ENCODE measurements around the gene FAM120A.

The FAM120A gene, protein sequence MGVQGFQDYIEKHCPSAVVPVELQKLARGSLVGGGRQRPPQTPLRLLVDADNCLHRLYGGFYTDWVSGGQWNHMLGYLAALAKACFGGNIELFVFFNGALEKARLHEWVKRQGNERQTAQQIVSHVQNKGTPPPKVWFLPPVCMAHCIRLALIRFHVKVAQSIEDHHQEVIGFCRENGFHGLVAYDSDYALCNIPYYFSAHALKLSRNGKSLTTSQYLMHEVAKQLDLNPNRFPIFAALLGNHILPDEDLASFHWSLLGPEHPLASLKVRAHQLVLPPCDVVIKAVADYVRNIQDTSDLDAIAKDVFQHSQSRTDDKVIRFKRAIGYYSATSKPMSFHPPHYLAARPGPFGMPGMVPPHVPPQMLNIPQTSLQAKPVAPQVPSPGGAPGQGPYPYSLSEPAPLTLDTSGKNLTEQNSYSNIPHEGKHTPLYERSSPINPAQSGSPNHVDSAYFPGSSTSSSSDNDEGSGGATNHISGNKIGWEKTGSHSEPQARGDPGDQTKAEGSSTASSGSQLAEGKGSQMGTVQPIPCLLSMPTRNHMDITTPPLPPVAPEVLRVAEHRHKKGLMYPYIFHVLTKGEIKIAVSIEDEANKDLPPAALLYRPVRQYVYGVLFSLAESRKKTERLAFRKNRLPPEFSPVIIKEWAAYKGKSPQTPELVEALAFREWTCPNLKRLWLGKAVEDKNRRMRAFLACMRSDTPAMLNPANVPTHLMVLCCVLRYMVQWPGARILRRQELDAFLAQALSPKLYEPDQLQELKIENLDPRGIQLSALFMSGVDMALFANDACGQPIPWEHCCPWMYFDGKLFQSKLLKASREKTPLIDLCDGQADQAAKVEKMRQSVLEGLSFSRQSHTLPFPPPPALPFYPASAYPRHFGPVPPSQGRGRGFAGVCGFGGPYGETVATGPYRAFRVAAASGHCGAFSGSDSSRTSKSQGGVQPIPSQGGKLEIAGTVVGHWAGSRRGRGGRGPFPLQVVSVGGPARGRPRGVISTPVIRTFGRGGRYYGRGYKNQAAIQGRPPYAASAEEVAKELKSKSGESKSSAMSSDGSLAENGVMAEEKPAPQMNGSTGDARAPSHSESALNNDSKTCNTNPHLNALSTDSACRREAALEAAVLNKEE

DNA sequence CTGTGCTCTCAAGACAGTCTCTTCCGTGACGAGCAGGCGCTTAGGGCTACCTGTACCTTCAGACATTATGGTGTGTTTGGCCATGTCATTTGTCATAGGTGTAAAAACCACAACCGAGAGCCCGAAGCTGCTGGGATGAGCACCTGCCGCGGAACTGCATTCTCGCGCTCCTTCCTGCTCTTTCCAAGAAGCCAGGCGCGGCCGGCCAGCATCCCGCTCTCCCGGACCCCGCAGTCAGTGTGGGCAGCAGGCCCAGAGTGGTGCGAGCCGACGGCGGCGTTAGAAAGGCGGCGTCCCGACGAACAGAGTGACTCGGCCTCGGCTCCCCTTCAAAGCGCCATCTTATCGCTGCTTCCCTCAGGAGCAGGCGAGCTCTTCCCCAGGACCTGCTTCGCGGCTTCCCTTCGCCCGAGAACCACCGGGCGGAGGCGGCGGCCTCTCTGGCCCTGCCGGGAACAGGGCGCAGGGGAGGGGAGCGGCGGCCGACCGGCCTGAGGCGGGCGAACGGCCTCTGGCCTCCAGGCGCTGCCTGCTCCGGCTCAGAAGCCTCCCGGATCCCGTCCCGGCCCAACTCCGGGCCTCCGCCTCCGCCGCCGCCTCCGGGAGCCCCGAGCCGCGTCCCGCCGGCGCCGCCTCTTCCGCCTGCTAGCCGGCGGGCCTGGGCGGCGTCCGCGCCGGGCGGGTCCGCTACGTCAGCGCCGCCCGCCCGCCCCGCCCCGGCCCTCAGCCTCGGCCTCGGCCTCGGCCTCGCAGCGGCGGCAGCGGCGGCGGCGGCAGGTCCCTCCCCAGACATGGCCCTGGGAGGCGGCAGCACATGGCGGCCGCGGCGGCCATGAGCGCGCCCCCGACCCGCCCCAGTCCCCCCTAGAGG lies at the start of gene FAM120A:
Gene FAM120A (plus strand): TSS at position 741 of the 871 bp plus-strand sequence. CDS start 231 bp downstream, outside the sequence.
- TF ChIP-seq, protein P1, sequence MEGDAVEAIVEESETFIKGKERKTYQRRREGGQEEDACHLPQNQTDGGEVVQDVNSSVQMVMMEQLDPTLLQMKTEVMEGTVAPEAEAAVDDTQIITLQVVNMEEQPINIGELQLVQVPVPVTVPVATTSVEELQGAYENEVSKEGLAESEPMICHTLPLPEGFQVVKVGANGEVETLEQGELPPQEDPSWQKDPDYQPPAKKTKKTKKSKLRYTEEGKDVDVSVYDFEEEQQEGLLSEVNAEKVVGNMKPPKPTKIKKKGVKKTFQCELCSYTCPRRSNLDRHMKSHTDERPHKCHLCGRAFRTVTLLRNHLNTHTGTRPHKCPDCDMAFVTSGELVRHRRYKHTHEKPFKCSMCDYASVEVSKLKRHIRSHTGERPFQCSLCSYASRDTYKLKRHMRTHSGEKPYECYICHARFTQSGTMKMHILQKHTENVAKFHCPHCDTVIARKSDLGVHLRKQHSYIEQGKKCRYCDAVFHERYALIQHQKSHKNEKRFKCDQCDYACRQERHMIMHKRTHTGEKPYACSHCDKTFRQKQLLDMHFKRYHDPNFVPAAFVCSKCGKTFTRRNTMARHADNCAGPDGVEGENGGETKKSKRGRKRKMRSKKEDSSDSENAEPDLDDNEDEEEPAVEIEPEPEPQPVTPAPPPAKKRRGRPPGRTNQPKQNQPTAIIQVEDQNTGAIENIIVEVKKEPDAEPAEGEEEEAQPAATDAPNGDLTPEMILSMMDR (conservative IDR thresholded peaks at IDR 0.05; ENCODE audit: low read length): no peak
- H3K4me3 ChIP-seq (ENCODE audit: low read length): peak within 1 kb of the TSS; percentile 82
- peak; percentile 81 for DNase-seq (ENCODE audit: low read depth)

DNA sequence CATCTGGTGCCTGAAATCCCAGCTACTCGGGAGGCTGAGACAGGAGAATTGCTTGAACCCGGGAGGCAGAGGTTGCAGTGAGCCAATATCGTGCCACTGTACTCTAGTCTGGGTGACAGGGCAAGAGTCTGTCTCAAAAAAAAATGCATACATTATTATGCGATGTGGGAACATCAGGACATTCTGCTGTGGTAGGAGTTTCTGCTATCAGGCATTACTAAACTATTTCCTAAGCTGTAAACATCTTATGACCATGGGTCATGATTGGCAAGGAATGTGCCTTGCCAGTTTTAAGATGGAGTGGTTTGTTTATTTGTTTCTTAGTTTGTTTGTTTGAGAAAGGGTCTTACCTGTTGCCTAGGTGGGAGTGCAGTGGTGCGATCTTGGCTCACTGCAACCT lies 45.1 kb upstream of the FAM120A start:
- H3K4me3 ChIP-seq (ENCODE audit: low read length): no peak overlapping the region
- TF ChIP-seq, protein P1 (conservative IDR thresholded peaks at IDR 0.05; ENCODE audit: low read length): no peak
- no peak for DNase-seq (ENCODE audit: low read depth)

DNA sequence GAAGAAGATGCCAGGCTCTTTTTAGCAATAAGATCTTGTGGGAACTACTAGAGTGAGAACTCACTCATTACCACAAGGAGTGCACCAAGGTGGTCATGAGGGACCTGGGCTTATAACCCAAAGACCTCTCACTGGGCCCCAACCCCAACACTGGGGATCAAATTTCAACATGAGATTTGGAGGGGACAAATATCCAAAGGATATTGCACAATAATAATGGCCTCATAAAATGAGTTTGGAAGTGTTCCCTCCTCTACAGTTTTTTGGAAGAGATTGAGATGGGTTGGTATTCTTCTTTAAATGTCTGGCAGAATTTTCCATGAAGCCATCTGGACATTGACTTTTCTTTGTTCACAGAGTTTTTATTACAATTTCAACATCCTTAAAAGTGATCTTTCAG lies 38.0 kb upstream of the FAM120A start:
- H3K4me3 ChIP-seq (ENCODE audit: low read length): no peak overlapping the region
- TF ChIP-seq, protein P1 (conservative IDR thresholded peaks at IDR 0.05; ENCODE audit: low read length): no peak
- DNase-seq (ENCODE audit: low read depth): peak; percentile 5

DNA sequence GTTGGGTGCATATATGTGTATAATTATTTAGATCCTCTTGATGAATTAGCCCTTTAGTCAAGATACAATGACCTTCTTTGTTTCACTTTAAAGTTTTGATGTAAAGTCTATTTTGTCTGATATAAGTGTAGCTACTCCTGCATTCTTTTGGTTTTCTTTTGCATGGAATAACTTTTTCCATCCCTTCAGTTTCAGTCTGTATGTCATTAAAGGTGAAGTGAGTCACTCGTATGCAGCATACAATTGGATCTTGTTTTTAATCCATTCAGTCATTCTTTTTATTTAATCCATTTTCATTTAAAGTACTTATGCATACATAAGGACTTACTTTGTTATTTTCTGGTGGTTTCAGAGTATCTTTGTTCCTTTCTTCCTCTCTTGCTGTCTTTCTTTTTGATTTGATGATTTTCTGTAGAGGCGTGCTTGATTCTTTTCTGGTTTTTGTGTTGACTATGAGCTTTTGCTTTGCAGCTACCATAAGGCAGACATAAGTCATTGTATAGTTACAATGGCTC lies 36.3 kb upstream of the FAM120A start:
- TF ChIP-seq, protein P1 (conservative IDR thresholded peaks at IDR 0.05; ENCODE audit: low read length): no peak
- no peak overlapping the region for H3K4me3 ChIP-seq (ENCODE audit: low read length)
- no peak for DNase-seq (ENCODE audit: low read depth)

DNA sequence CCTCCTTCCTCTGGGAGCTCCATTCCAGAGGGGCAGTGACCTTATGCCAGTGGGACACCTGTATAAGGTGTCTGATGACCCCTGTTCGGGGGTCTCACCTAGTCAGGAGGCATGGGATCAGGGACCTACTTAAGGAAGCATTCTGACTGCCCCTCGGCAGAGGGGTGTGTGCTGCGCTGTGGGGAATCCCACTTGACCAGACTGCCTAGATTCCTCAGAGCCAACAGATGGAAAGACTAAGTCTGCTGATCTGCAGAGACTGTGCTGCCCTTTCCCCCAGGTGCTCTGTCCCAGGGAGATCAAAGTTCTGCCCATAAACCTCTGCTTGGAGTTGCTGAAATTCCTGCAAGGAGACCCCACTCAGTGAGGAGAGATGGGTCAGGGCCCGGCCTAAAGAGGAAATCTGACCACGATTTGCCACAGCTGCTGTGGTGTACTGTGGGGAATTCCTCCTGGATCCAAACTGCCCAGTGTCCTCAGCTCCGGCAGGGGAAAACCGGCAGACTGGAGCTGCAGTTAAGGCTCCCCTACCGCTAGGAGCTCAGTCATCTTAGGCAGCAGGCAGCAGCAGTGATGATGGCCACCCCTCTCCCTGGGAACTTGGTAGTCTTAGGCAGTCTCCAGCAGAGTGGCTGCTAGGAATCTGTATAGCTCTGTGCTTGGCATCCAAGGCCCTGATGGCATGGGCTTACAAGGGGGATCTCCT lies 34.8 kb upstream of the FAM120A start:
- TF ChIP-seq, protein P1 (conservative IDR thresholded peaks at IDR 0.05; ENCODE audit: low read length): no peak
- no peak for DNase-seq (ENCODE audit: low read depth)
- H3K4me3 ChIP-seq (ENCODE audit: low read length): no peak overlapping the region
